Neural cell (in vitro differentiated cells): ENCODE results near the gene ZNF655. TPM values are rescaled to one million over a fixed set of nuclear protein-coding genes. Genes with fewer than 3 reads are reported as not detected.

Source experiments
- H2AFZ ChIP-seq: fragments of 200-600, 300-800 bp; sonication (generic), shearing (Covaris generic); 2 replicates; pipeline ENCODE4 v1.6.0; 2014; ENCODE audit warnings: low read depth, mild to moderate bottlenecking, antibody characterized with exemption, low read length, moderate library complexity
- H3F3A ChIP-seq: fragments of 200-600 bp; shearing (Covaris generic); 2 replicates; pipeline ENCODE4 v1.6.1; 2016; ENCODE audit warnings: mild to moderate bottlenecking, moderate library complexity, mixed read lengths, antibody characterized with exemption, low read length; ENCODE audit not compliant: insufficient read depth, poor library complexity, severe bottlenecking
- H3K27ac ChIP-seq: fragments of 200-600, 300-800 bp; sonication (generic), shearing (Covaris generic); 2 replicates; pipeline ENCODE4 v1.5.1; 2014; ENCODE audit warnings: mild to moderate bottlenecking, low read length, moderate library complexity
- H3K27me3 ChIP-seq: fragments of 300-800, 200-600 bp; sonication (generic), shearing (Covaris generic); 2 replicates; pipeline ENCODE4 v1.6.0; 2014; ENCODE audit warnings: mild to moderate bottlenecking, low read depth, low read length, moderate library complexity; ENCODE audit not compliant: insufficient read depth
- H3K36me3 ChIP-seq: fragments of 300-800, 200-600 bp; sonication (generic), shearing (Covaris generic); 2 replicates; pipeline ENCODE4 v1.5.1; 2014; ENCODE audit warnings: mild to moderate bottlenecking, antibody characterized with exemption, low read length, moderate library complexity; ENCODE audit not compliant: insufficient read depth
- H3K4me2 ChIP-seq: fragments of 300-800, 200-600 bp; sonication (generic), shearing (Covaris generic); 2 replicates; pipeline ENCODE4 v1.6.0; 2014; ENCODE audit warnings: mild to moderate bottlenecking, low read length
- H3K4me3 ChIP-seq: fragments of 300-800, 200-600 bp; sonication (generic), shearing (Covaris generic); 2 replicates; pipeline ENCODE4 v1.5.1; 2014; ENCODE audit warnings: mild to moderate bottlenecking, low read length, moderate library complexity
- H3K79me2 ChIP-seq: fragments of 200-600 bp; shearing (Covaris generic); replicated peaks from 2 replicates; pipeline ENCODE4 v1.6.0; 2014; ENCODE audit warnings: mild to moderate bottlenecking, low read length, moderate library complexity; ENCODE audit not compliant: insufficient read depth
- H3K9ac ChIP-seq: fragments of 300-800, 200-600 bp; sonication (generic), shearing (Covaris generic); 2 replicates; pipeline ENCODE4 v1.6.1; 2016; ENCODE audit warnings: mild to moderate bottlenecking, low read length, mixed read lengths
- H3K9me2 ChIP-seq: fragments of 200-600 bp; shearing (Covaris generic); 2 replicates; pipeline ENCODE4 v1.6.1; 2016; ENCODE audit warnings: mild to moderate bottlenecking, low read length, mixed read lengths; ENCODE audit not compliant: insufficient read depth
- H3K9me3 ChIP-seq: fragments of 200-600, 300-800 bp; sonication (generic), shearing (Covaris generic); 2 replicates; pipeline ENCODE4 v1.6.1; 2016; ENCODE audit warnings: mild to moderate bottlenecking, mixed run types, low read length, moderate library complexity, mixed read lengths
- H4K20me1 ChIP-seq: fragments of 200-600 bp; shearing (Covaris generic); 2 replicates; pipeline ENCODE4 v1.6.1; 2016; ENCODE audit warnings: mild to moderate bottlenecking, mixed run types; ENCODE audit not compliant: insufficient read depth
- CTCF ChIP-seq: fragments of 450-650 bp; IDR thresholded peaks from 2 replicates; pipeline ENCODE4 v1.5.1; 2014; ENCODE audit warnings: antibody characterized with exemption, mild to moderate bottlenecking, moderate library complexity; ENCODE audit not compliant: poor library complexity, severe bottlenecking
- EP300 ChIP-seq: fragments of 450-650 bp; conservative IDR thresholded peaks from 2 replicates; pipeline ENCODE4 v1.6.1; 2014; ENCODE audit warnings: antibody characterized with exemption, mild to moderate bottlenecking, moderate library complexity; ENCODE audit not compliant: poor library complexity, severe bottlenecking
- EZH2 ChIP-seq: fragments of 200-600, 300-800 bp; shearing (Covaris generic), sonication (generic); IDR thresholded peaks from 2 replicates; pipeline ENCODE4 v1.6.1; 2014; ENCODE audit warnings: antibody characterized with exemption, low read length, borderline replicate concordance, mild to moderate bottlenecking; ENCODE audit not compliant: insufficient read depth, poor library complexity, severe bottlenecking
- MXI1 ChIP-seq: fragments of 450-650 bp; conservative IDR thresholded peaks from 2 replicates; pipeline ENCODE4 v1.6.1; 2014; ENCODE audit warnings: antibody characterized with exemption, mild to moderate bottlenecking; ENCODE audit not compliant: poor library complexity, severe bottlenecking
- POLR2AphosphoS5 ChIP-seq: IDR thresholded peaks from 2 replicates; pipeline ENCODE4 v1.6.1; 2012
- RAD21 ChIP-seq: fragments of 450-650 bp; conservative IDR thresholded peaks from 2 replicates; pipeline ENCODE4 v1.6.1; 2014; ENCODE audit warnings: antibody characterized with exemption, mild to moderate bottlenecking, moderate library complexity
- REST ChIP-seq: IDR thresholded peaks from 2 replicates; pipeline ENCODE4 v1.6.1; 2012; ENCODE audit warnings: borderline replicate concordance
- SMC3 ChIP-seq: fragments of 450-650 bp; conservative IDR thresholded peaks from 2 replicates; pipeline ENCODE4 v1.6.1; 2014; ENCODE audit warnings: antibody characterized with exemption, mild to moderate bottlenecking, moderate library complexity; ENCODE audit not compliant: poor library complexity
- TAF1 ChIP-seq: IDR thresholded peaks from 2 replicates; pipeline ENCODE4 v1.6.1; 2012; ENCODE audit warnings: low read depth
- polyA plus RNA-seq: library from polyadenylated mRNA; depleted of rRNA; stranded (reverse); fragments of >200 nt; gene quantifications from 2 replicates; pipeline ENCODE4 v1.2.3, GENCODE V29; 2014

ZNF655 gene
- polyA plus RNA-seq, 1 donor from 2014 or later: 89.0 TPM

- no peaks in the 10 kb centered on the region for H3K9me3 ChIP-seq
- H3K36me3 ChIP-seq: no peaks in the 10 kb centered on the region
- no peaks in the 10 kb centered on the region for H3F3A ChIP-seq
- H3K4me3 ChIP-seq: no peak overlapping the region
- H3K4me2 ChIP-seq: no peak overlapping the region
- H3K9me2 ChIP-seq: no peaks in the 10 kb centered on the region
- H4K20me1 ChIP-seq: no peaks in the 10 kb centered on the region
- H3K9ac ChIP-seq: no peak overlapping the region
- no peaks in the 10 kb centered on the region for H3K79me2 ChIP-seq
- no peak overlapping the region for H3K27ac ChIP-seq
- H3K27me3 ChIP-seq: no peaks in the 10 kb centered on the region
- TF ChIP-seq EZH2 (no peak), EP300 (no peak), MXI1 (no peak), SMC3 (no peak), RAD21 (no peak), CTCF (no peak), REST (no peak), POLR2AphosphoS5 (no peak), TAF1 (no peak)
- no peak overlapping the region for H2AFZ ChIP-seq
Measured at GRCh38 chr7:99588868-99589267, 30.4 kb downstream of the ZNF655 start.

GRCh38 chr7:99594948-99595745 is 36.7 kb downstream of the ZNF655 start:
- TF ChIP-seq REST: no peak
- TF ChIP-seq CTCF: no peak
- no peak for TF ChIP-seq POLR2AphosphoS5
- no peak for TF ChIP-seq MXI1
- no peak for TF ChIP-seq RAD21
- TF ChIP-seq EZH2: no peak
- no peak for TF ChIP-seq EP300
- TF ChIP-seq SMC3: no peak
- no peak for TF ChIP-seq TAF1
- Histone ChIP-seq H4K20me1 (no peaks in the 10 kb centered on the region), H3F3A (no peaks in the 10 kb centered on the region), H2AFZ (no peak overlapping the region), H3K27me3 (no peaks in the 10 kb centered on the region), H3K9ac (no peak overlapping the region), H3K36me3 (no peaks in the 10 kb centered on the region), H3K79me2 (no peaks in the 10 kb centered on the region), H3K9me3 (no peaks in the 10 kb centered on the region), H3K27ac (no peak overlapping the region), H3K9me2 (no peaks in the 10 kb centered on the region), H3K4me2 (no peak overlapping the region), H3K4me3 (no peak overlapping the region)
